Right renal pelvis (tissue), 4 donors: ENCODE measurements around the gene SSTR4. TPM values are rescaled to one million over a fixed set of nuclear protein-coding genes. Genes with fewer than 3 reads are reported as not detected.
"Not testable (repeated sequence)": the region's sequence is repeated elsewhere in the genome, so short reads cannot be mapped to it uniquely, and the experiment has no call there.

ENCODE experiments used
- DNase-seq, 4 donors: peaks; one replicate each; pipeline ENCODE4 v3.0.0-alpha.2; 2013; ENCODE audit warnings: low read depth in 4 of 4, low spot score in 3 of 4, missing footprints in 1 of 4
- polyA plus RNA-seq, 4 donors: library from polyadenylated mRNA; unstranded; fragments of 120-200 nt; gene quantifications; one replicate each; pipeline ENCODE4 v1.2.1, GENCODE V29; 2013; ENCODE audit not compliant: insufficient read length in 4 of 4

SSTR4 gene
- polyA plus RNA-seq, 4 donors = 0.06 TPM; not detected in 3

GRCh38 chr20:23018432-23018831 lies 16.7 kb upstream of the SSTR4 start:
- DNase-seq = no peak

DNA sequence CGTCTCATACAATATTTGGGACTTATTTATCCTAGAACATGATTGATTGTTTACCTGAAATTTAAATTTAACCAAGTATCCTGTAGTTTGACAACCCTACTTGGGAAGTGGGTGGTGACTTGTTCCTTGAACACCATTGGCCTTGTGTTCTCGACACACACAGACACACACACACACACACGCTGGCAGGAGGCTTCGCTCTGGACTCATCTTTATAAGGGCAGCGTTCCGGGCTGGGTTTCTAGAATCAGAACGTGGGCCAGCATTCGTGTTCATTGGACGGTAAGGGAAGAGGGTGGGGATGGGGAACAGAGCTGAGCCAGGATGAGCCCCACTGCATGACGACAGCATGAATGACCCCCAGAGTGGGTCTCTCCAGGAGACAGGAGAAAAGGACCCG lies 16.2 kb upstream of the SSTR4 start:
- no peak for DNase-seq

DNA sequence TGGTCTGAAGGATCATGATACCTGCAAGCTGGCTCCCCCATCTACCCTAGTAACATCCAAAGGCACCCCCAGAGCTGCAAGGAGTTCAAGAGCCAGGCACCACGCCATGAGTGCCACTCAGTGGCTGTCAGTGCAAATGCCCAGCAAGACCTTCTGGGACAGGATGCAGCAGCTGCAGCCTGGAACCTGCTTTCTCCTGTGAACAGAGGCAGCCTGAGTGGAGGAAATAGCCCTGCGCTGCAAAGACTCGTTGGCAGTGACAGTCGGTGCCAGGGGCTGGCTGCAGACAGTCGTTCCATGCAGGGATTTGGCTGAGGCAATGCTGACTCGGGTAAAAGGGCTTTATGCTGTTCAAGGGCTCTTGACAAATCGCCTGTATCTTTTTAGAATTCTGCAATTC lies 15.7 kb upstream of the SSTR4 start:
- DNase-seq = no peak

GRCh38 chr20:23020230-23021018 lies 14.7 kb upstream of the SSTR4 start:
- no peak for DNase-seq

DNA sequence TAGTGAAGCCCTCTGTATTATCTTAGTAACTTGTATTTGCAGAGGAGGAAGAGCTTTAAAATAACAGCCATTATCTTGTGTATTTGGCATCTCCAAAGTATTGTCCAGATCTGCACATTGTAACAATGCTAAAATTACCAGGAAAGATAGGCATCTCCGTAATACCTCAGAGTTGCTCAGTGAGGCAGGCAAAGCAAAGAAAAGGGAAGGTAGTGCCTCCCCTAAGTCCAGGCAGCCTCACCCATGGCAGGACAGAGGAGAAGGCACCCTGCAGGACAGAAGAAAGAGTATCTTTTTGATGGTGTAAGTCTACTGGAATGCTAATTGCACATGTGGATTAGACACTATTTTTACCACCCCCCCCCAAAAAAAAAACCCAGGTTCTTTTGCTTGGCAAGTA lies 13.6 kb upstream of the SSTR4 start:
- DNase-seq = no peak

- DNase-seq = no peak
Observed at GRCh38 chr20:23021951-23022350, 13.2 kb upstream of the SSTR4 start.

- DNase-seq = no peak
Observed at GRCh38 chr20:23022849-23023248, 12.3 kb upstream of the SSTR4 start.

GRCh38 chr20:23023621-23024177 lies 11.4 kb upstream of the SSTR4 start:
- DNase-seq = no peak

DNA sequence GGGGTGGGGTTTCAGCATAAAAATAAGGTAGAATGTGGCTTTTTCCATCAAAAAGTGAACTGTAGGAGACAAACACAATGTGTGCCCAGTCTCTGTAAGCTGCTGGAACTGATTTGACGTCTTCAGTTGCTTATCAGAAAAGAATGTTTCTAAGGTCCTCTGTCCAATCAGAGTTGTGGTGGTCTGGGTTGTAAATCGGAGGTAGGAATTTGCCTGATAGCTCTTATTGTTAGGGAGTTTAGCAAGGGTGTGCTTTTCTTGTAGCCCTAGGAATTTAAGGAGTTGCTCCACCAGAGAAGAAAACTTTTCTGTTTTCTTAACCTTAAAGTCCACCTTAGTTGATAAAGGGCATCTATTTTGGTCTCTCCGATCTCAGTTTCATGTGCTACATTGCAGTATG lies 10.4 kb upstream of the SSTR4 start:
- DNase-seq = no peak

DNA sequence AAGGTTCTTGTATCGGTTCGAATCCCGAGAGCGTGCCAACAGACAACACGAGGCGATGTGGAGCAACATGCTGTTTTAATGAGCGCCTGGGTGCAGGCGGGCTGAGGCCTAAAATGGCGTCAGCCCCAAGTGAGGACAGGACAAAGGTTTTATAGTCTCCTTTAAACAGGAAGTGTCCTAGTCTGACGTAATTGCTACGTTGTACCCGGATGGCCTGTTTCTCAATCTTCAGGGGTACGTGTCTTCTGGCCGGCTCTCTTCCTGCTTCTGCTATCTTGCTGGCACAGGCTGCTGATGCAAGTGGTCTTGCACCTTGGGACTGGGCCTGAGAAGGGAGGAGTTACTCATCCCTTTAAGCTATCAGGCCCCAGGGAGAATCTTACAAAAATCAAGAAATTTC lies 9.6 kb upstream of the SSTR4 start:
- DNase-seq = not testable (repeated sequence)

- DNase-seq = no peak
Observed at GRCh38 chr20:23027721-23028120, 7.4 kb upstream of the SSTR4 start.

DNA sequence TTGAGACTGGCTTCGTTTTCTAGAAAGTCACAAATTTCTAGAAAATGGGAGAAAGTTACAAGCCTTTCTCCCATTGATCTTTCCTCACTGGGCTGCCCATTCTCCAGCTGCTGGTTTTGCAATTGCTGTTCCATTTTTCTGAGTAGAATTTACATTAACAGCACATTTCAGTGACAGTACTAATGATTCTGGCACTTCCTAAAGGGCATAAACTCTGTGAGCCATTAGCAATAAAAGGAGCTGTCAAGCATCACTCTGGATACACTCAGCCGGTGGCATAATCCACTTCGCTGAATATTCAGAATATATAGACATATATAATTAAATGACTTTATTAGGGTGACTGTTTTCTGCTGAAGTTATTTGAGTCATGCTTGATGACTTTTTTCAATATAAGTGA lies 6.7 kb upstream of the SSTR4 start:
- DNase-seq = no peak

DNA sequence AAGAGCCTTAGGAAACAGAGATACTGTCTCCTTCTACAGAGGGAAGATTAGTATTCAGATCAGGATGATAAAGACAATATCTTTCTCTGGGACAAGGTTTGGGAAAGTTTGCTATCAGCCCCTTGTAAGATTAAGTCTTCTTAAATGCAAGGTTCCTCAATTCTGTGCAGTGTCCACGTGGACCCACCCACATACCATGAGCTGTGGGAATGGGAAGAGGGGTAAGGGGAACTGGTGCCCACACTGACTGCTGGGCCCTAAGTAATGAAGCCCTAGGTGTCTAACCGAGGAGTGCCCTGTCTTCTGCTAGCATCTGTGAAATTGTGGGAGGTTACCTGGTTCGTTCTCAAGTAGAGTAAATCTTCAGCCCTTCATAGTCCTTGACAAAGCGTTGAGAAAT lies 5.8 kb upstream of the SSTR4 start:
- no peak for DNase-seq

DNA sequence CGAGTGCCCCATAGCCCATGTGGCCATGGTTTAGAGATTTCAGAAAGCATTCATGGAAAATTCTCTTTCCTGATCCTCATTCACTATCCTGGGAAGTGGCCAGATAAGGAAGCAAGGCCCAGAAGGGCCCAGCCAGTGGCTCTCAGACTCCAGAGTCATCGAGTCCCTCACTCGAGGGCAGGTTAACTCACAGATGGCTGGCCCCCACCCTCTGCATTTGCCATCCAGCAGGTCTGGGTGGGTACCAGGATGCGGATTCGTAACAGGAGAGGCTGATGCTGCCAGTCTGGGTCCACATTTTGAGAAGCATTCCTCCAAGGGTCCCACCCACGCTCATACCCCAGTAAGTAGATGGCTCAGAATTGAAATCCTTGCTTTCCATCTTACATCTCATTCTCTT lies 3.8 kb upstream of the SSTR4 start:
- DNase-seq = no peak

- DNase-seq = no peak
Observed at GRCh38 chr20:23032056-23032749, 2.9 kb upstream of the SSTR4 start.

GRCh38 chr20:23032750-23033078 lies 2.4 kb upstream of the SSTR4 start:
- no peak for DNase-seq

DNA sequence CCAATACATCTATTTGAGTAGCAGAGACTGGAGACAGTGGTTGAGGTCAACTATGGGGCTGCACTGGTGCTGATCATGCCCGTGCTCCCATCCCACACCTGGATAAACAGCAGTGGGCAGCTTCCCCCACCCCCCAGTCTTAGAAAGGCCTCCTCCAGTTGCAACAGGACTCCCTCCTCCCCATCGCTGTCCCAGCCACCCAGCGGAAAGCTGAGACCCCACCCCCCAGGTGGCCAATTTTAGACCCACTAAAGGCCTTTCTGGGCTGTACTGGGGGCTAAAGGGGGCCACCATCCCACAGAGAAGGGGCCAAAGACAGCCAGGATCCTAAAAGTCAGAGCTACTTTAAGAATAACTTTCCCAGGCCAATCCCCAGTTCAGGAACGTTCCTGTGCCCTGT lies 1.2 kb upstream of the SSTR4 start:
- DNase-seq = no peak

GRCh38 chr20:23035731-23036130 lies 619 bp downstream of the SSTR4 start:
- no peak for DNase-seq

DNA sequence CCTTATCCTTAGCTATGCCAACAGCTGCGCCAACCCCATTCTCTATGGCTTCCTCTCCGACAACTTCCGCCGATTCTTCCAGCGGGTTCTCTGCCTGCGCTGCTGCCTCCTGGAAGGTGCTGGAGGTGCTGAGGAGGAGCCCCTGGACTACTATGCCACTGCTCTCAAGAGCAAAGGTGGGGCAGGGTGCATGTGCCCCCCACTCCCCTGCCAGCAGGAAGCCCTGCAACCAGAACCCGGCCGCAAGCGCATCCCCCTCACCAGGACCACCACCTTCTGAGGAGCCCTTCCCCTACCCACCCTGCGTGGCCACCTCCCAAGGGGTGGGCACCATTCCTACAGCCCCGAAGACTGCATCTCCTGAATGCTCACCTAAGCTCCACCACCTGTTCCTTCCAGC lies 1.3 kb downstream of the SSTR4 start:
- DNase-seq = no peak

GRCh38 chr20:23037017-23037481 lies 1.9 kb downstream of the SSTR4 start:
- DNase-seq = no peak

DNA sequence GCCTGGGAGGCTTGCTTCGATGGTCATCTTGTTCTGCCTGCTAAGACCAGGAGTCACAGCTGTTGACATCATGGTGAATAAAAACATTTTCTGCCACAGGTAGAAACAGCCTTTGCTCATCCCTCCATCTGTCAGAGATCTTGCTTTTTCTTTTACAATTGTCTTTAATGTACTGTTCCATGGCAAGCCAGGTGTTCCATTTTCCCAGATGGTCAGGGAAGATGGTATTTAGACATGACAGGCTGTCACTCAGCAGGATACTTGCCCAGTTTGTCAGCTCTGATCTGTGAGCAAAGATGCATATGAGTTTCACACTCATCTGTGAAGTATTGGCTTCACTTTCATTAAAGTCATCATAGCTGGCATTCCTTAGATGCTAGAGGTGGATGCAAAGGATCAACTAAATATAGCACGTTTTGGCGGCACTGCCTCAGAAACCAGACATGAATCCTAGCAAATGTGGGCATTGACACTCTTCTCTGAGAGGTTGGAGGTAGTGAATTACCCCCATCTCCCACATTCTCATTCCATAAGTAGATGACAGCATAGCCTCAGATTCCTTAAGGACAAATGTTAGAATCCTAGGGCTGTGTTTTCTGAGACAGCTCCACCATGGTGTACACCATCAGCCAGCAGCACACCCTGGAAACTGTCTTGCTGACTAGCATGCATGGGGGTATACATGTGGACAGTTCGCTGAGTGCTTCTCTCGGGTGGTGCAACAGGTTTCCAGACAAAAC lies 4.2 kb downstream of the SSTR4 start:
- DNase-seq = no peak
